SU-DHL-6 (cell line): Measurements from ENCODE around the gene NPIPB6.

Experiments
- H2AFZ ChIP-seq: fragments of 200-600 bp; sonication (generic); 2 replicates; pipeline ENCODE4 v1.6.1; 2014; ENCODE audit warnings: low read depth, mild to moderate bottlenecking, moderate library complexity, mixed read lengths, antibody characterized with exemption, low read length; ENCODE audit not compliant: severe bottlenecking
- H3F3A ChIP-seq: fragments of 200-600 bp; shearing (Covaris generic); 2 replicates; pipeline ENCODE4 v1.6.0; 2016; ENCODE audit warnings: antibody characterized with exemption, mild to moderate bottlenecking; ENCODE audit not compliant: insufficient read depth
- H3K27ac ChIP-seq: fragments of 200-600 bp; sonication (generic); 2 replicates; pipeline ENCODE4 v1.5.1; 2016; ENCODE audit warnings: low read depth, mild to moderate bottlenecking, low read length, moderate library complexity, mixed read lengths
- H3K27me3 ChIP-seq: fragments of 200-600 bp; sonication (generic), shearing (Covaris generic); 2 replicates; pipeline ENCODE4 v1.6.0; 2014; ENCODE audit warnings: mild to moderate bottlenecking, low read length
- H3K36me3 ChIP-seq: fragments of 200-600 bp; sonication (generic); 2 replicates; pipeline ENCODE4 v1.6.1; 2014; ENCODE audit warnings: mild to moderate bottlenecking, low read length, mixed read lengths
- H3K4me2 ChIP-seq: fragments of 300-600, 200-600 bp; shearing (Covaris generic), sonication (generic); 2 replicates; pipeline ENCODE4 v1.6.0; 2014; ENCODE audit warnings: low read length, low read depth, mild to moderate bottlenecking; ENCODE audit not compliant: poor library complexity, severe bottlenecking
- H3K4me3 ChIP-seq: fragments of 200-600 bp; sonication (generic); 2 replicates; pipeline ENCODE4 v1.5.1; 2014; ENCODE audit warnings: antibody characterized with exemption, low read length, mild to moderate bottlenecking, mixed read lengths; ENCODE audit not compliant: insufficient read depth, poor library complexity, severe bottlenecking
- H3K79me2 ChIP-seq: fragments of 200-600 bp; sonication (generic); 2 replicates; pipeline ENCODE4 v1.6.1; 2014; ENCODE audit warnings: mild to moderate bottlenecking, low read length, moderate library complexity; ENCODE audit not compliant: insufficient read depth
- H3K9ac ChIP-seq: fragments of 200-600 bp; sonication (generic); 2 replicates; pipeline ENCODE4 v1.7.0; 2014; ENCODE audit warnings: mild to moderate bottlenecking, low read length
- H3K9me2 ChIP-seq: fragments of 200-600 bp; sonication (generic); replicated peaks from 2 replicates; pipeline ENCODE4 v1.6.1; 2014; ENCODE audit warnings: low read length; ENCODE audit not compliant: insufficient read depth
- H3K9me3 ChIP-seq: fragments of 200-600 bp; sonication (generic); 2 replicates; pipeline ENCODE4 v1.6.1; 2014; ENCODE audit warnings: low read length, mixed read lengths; ENCODE audit not compliant: insufficient read depth
- H4K20me1 ChIP-seq: fragments of 200-600 bp; sonication (generic); 2 replicates; pipeline ENCODE4 v1.6.1; 2014; ENCODE audit warnings: low read depth, mild to moderate bottlenecking, antibody characterized with exemption, low read length, moderate library complexity, mixed read lengths
- CTCF ChIP-seq: fragments of 200-600 bp; sonication (generic); IDR thresholded peaks from one replicate; pipeline ENCODE4 v1.5.1; 2017; ENCODE audit warnings: antibody characterized with exemption, mild to moderate bottlenecking, low read length, moderate library complexity; ENCODE audit not compliant: insufficient read depth, poor library complexity, severe bottlenecking
- EZH2phosphoT487 ChIP-seq: fragments of 200-600 bp; sonication (generic), shearing (Covaris generic); conservative IDR thresholded peaks from 2 replicates; pipeline ENCODE4 v1.6.1; 2018; ENCODE audit warnings: mild to moderate bottlenecking, antibody characterized with exemption, low read length, moderate library complexity, mixed read lengths

The NPIPB6 gene

GRCh38 chr16:28297308-28297707 lies 66.0 kb downstream of the NPIPB6 start:
- Histone ChIP-seq H2AFZ (no peak overlapping the region), H3F3A (no peaks in the 10 kb centered on the region), H3K27ac (no peak overlapping the region), H3K36me3 (no peaks in the 10 kb centered on the region), H4K20me1 (no peaks in the 10 kb centered on the region), H3K79me2 (no peaks in the 10 kb centered on the region), H3K9ac (no peak overlapping the region), H3K4me3 (no peak overlapping the region), H3K9me3 (no peaks in the 10 kb centered on the region), H3K9me2 (no peaks in the 10 kb centered on the region), H3K27me3 (no peaks in the 10 kb centered on the region), H3K4me2 (no peak overlapping the region)
- TF ChIP-seq CTCF (no peak), EZH2phosphoT487 (no peak)

DNA sequence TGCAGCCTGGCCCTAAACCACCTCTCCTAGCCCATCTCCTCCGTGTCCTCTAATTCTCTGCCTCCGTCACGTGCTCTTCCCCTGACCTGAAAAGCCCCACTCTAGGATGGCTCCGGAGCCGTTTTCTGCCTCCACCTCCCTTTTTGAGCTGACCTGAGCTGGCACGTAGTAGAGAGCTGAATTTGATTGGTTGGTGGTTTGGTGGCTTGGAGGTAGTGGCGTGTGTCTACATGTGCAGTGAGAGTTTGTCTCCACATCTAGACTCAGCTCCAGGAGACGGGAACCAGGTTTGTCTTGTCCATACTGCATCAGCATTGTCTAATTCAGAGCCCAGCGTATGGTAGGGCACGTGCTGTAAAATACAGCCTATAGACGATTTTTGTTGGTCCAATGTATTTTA lies 68.0 kb downstream of the NPIPB6 start:
- no peak overlapping the region for H3K9ac ChIP-seq

DNA sequence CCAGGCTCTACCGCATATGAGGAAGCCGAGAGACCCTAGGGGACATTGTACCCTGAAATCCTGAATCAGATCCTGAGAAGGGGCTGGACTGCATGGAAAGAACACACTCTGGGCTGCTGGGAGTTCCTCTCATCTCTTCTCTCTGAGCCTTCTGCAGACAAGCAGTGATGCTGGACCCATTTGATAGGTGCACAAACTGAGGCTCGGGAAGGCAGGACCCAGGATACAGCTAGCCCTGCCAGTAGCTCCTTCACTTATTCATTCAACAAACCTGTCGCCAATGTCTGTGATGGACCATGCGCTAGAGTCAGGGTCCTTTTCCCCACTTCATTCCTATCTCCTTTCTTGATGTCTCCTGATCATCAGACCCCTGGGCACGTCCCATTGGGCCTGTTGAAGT lies 69.1 kb downstream of the NPIPB6 start:
- H4K20me1 ChIP-seq = no peaks in the 10 kb centered on the region
- no peaks in the 10 kb centered on the region for H3K36me3 ChIP-seq
- H3K9ac ChIP-seq = no peak overlapping the region
- no peak overlapping the region for H2AFZ ChIP-seq
- H3K79me2 ChIP-seq = no peaks in the 10 kb centered on the region
- no peak for TF ChIP-seq EZH2phosphoT487
- TF ChIP-seq CTCF = no peak
- H3K4me2 ChIP-seq = no peak overlapping the region
- no peak overlapping the region for H3K4me3 ChIP-seq
- H3K27ac ChIP-seq = no peak overlapping the region
- H3K27me3 ChIP-seq = no peaks in the 10 kb centered on the region
- H3K9me2 ChIP-seq = no peaks in the 10 kb centered on the region
- H3F3A ChIP-seq = no peaks in the 10 kb centered on the region
- H3K9me3 ChIP-seq = no peaks in the 10 kb centered on the region

More for the DNA sequence above, 68.0 kb downstream of the NPIPB6 start:
- Histone ChIP-seq H3F3A (no peaks in the 10 kb centered on the region), H3K4me2 (no peak overlapping the region), H2AFZ (no peak overlapping the region), H3K9me3 (no peaks in the 10 kb centered on the region), H3K36me3 (no peaks in the 10 kb centered on the region), H3K4me3 (no peak overlapping the region), H4K20me1 (no peaks in the 10 kb centered on the region), H3K27me3 (no peaks in the 10 kb centered on the region), H3K27ac (no peak overlapping the region), H3K9me2 (no peaks in the 10 kb centered on the region), H3K79me2 (no peaks in the 10 kb centered on the region)
- TF ChIP-seq CTCF (no peak), EZH2phosphoT487 (no peak)

GRCh38 chr16:28293601-28293960 lies 69.7 kb downstream of the NPIPB6 start:
- TF ChIP-seq EZH2phosphoT487 = no peak
- TF ChIP-seq CTCF = no peak
- Histone ChIP-seq H3K9me3 (no peaks in the 10 kb centered on the region), H4K20me1 (no peaks in the 10 kb centered on the region), H3K9ac (no peak overlapping the region), H2AFZ (no peak overlapping the region), H3K4me2 (no peak overlapping the region), H3K4me3 (no peak overlapping the region), H3K9me2 (no peaks in the 10 kb centered on the region), H3K27ac (no peak overlapping the region), H3K79me2 (no peaks in the 10 kb centered on the region), H3K36me3 (no peaks in the 10 kb centered on the region), H3F3A (no peaks in the 10 kb centered on the region), H3K27me3 (no peaks in the 10 kb centered on the region)
